IMR-90 (cell line): ENCODE measurements around the gene MAGI2.

Experiments used
- BHLHE40 ChIP-seq: fragments of 150-350 bp; IDR thresholded peaks from 2 replicates; pipeline ENCODE4 v1.6.1; 2016; ENCODE audit warnings: mild to moderate bottlenecking, low read depth, low read length
- CEBPB ChIP-seq: IDR thresholded peaks from 2 replicates; pipeline ENCODE4 v1.6.1; 2012; ENCODE audit warnings: low read depth, low read length, improper control_type of control experiment
- CHD1 ChIP-seq: IDR thresholded peaks from 2 replicates; pipeline ENCODE4 v1.6.1; 2012; ENCODE audit warnings: low read depth, low read length, improper control_type of control experiment
- FOS ChIP-seq: fragments of 150-350 bp; IDR thresholded peaks from 2 replicates; pipeline ENCODE4 v1.6.1; 2016; ENCODE audit warnings: low read depth, low read length
- MAFK ChIP-seq: IDR thresholded peaks from 2 replicates; pipeline ENCODE4 v1.6.1; 2012; ENCODE audit warnings: low read depth, low read length, improper control_type of control experiment
- MAZ ChIP-seq: IDR thresholded peaks from 2 replicates; pipeline ENCODE4 v1.6.1; 2012; ENCODE audit warnings: low read depth, mild to moderate bottlenecking, low read length, improper control_type of control experiment, moderate library complexity, borderline replicate concordance
- POLR2A ChIP-seq: IDR thresholded peaks from 2 replicates; pipeline ENCODE4 v1.6.1; 2012; ENCODE audit warnings: mild to moderate bottlenecking, low read depth, low read length
- RAD21 ChIP-seq: IDR thresholded peaks from 2 replicates; pipeline ENCODE4 v1.6.1; 2012; ENCODE audit warnings: low read length, improper control_type of control experiment
- RCOR1 ChIP-seq: IDR thresholded peaks from 2 replicates; pipeline ENCODE4 v1.6.1; 2012; ENCODE audit warnings: mild to moderate bottlenecking, low read length, improper control_type of control experiment; ENCODE audit not compliant: insufficient replicate concordance
- RFX5 ChIP-seq: IDR thresholded peaks from 2 replicates; pipeline ENCODE4 v1.8.0; 2012; ENCODE audit warnings: low read depth, mild to moderate bottlenecking, low read length, moderate library complexity
- SMC3 ChIP-seq: fragments of 150-350 bp; IDR thresholded peaks from 2 replicates; pipeline ENCODE4 v1.6.1; 2016; ENCODE audit warnings: low read depth, mild to moderate bottlenecking, antibody characterized with exemption, low read length, moderate library complexity
- TF ChIP-seq, protein P1 (sequence below): conservative IDR thresholded peaks from 2 replicates; pipeline ENCODE4 v1.5.1; 2012; ENCODE audit warnings: mild to moderate bottlenecking, low read depth, low read length, improper control_type of control experiment

DNA sequence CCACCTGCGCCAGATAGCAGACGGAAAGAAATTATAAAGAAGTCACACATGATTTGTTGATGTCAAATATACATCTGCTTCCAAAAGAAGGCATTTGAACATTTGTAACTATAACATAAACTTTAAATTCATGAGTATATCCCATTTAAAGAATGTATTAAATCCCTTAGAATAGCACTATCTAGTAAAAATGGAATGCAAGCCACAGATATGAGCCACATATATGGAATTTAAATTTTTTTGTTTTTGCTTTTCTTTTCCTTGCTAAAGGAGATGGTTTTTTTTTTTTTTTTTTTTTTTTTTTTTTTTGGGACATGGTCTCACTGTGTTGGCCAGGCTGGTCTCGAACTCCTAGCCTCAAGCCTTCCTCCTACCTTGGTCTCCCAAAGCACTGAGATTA, 924.1 kb downstream of the MAGI2 start:
- TF ChIP-seq CEBPB (no peak), POLR2A (no peak), MAZ (no peak), SMC3 (no peak), FOS (no peak), RCOR1 (no peak), BHLHE40 (no peak), MAFK (no peak), RFX5 (no peak), RAD21 (no peak), CHD1 (no peak)
- TF ChIP-seq, protein P1, sequence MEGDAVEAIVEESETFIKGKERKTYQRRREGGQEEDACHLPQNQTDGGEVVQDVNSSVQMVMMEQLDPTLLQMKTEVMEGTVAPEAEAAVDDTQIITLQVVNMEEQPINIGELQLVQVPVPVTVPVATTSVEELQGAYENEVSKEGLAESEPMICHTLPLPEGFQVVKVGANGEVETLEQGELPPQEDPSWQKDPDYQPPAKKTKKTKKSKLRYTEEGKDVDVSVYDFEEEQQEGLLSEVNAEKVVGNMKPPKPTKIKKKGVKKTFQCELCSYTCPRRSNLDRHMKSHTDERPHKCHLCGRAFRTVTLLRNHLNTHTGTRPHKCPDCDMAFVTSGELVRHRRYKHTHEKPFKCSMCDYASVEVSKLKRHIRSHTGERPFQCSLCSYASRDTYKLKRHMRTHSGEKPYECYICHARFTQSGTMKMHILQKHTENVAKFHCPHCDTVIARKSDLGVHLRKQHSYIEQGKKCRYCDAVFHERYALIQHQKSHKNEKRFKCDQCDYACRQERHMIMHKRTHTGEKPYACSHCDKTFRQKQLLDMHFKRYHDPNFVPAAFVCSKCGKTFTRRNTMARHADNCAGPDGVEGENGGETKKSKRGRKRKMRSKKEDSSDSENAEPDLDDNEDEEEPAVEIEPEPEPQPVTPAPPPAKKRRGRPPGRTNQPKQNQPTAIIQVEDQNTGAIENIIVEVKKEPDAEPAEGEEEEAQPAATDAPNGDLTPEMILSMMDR: no peak
